ENCODE data around the gene PPP1R15B.

Gene PPP1R15B

DNA sequence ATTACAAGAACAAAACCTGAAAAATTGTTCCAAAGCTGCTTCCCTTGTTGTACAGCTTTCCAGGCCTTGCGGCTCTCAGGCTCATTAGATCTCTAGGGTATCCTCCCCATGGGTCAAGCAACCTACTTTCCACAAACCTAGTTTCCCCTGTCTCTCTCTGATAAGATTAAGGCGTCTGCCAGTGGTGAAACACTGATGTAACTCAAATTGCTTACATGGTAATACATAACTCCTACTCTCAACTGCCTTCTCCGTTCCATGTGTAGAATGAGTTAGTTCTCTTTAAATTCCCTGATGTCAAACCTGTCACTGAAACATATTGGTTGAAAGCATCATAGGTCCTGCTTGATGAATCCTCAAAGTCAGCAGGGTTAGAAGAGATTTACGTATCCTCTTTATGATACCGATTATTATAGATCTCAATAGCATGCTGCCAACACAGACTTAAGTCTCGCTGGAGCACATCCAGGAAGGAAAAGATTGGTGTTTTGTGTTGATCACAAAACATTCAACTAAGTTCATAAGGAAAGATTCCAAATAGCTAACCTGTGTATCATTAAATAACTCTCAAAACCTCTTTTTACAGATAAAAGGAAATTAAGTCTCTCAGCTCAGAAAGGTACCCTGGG is 10.6 kb downstream of the PPP1R15B start:
- DNase-seq (ENCODE audit: low spot score) = no peak

DNA sequence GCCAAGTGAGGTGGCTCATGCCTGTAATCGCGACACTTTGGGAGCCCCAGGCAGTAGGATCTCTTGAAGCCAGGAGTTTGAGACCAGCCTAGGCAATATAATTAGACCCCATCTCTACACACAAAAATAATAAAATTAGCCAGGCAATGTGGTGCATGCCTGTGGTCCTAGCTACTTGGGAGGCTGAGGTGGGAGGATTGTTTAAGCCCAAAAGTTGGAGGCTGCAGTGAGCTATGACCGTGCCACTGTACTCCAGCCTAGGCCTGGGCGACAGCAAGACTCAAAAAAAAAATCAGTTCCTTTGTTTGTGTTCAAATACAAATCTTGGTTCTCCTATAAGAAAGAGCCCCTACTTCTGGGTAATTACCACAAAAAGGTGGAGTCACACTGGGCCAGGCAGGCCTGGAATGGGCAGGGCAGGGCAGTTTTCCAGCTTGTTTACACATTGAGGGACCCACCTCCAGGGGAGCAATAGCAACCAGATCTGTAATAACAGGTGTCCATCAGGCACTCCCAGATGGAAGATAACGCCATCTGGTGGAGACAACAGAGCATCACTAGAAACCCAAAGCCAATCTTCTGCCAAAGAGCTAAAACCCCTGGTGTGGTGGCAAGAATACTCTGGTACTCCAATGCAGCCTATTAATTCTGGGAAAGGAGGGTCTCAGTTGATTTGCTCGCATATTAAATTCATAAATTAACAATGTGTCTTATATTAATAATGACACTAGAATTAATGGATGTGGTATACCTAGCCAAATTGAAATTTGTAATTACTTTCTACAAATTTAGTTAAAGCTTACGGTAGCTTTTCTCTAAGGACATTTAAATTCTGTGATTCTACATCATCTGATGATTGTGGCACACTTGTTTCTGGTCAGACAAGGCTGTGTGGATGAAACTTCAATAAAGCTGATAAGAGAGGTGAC is 13.2 kb downstream of the PPP1R15B start:
- DNase-seq (ENCODE audit: low spot score) = peak; percentile 75

DNA sequence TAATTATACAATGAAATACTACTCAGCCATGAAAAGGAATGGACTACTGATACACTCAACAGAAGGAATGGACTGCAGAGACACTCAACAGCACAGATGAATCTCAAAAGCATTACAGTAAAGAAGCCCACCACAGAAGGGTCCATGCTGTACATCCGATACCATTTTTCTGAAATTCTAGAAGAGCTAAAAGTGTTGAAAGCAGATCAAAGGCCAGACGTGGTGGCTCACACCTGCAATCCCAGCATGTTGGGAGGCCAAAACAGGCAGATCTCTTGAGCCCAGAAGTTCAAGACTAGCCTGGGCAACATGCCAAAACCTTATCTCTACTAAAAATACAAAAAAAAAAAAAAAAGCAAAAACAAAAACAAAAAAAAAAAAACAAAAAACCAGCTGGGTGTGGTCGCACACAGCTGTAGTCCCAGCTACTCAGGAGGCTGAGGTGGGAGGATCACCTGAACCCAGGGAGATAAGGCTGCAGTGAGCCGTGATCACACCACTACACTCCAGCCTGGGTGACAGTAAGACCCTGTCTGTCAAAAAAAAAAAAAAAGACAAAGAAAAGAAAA is 15.5 kb downstream of the PPP1R15B start:
- DNase-seq (ENCODE audit: low spot score) = no peak

DNA sequence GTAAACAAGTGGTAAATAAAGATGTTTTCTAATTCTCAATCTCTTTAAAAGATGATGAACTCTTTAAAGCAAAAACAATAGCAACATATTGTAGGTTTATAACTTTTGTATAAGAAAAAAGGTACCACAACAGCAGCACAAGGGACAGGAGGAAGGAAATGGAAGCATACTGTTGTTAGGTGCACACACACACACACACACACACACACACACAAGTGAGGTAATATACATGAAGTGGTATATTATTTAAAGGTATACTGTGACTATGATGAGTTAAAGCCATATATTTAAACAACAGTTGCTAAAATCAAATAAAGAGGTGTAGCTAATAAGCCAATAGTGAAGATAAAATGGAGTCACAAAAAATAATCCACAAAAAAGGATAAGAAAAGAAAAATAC is 20.0 kb downstream of the PPP1R15B start:
- DNase-seq (ENCODE audit: low spot score) = no peak

DNA sequence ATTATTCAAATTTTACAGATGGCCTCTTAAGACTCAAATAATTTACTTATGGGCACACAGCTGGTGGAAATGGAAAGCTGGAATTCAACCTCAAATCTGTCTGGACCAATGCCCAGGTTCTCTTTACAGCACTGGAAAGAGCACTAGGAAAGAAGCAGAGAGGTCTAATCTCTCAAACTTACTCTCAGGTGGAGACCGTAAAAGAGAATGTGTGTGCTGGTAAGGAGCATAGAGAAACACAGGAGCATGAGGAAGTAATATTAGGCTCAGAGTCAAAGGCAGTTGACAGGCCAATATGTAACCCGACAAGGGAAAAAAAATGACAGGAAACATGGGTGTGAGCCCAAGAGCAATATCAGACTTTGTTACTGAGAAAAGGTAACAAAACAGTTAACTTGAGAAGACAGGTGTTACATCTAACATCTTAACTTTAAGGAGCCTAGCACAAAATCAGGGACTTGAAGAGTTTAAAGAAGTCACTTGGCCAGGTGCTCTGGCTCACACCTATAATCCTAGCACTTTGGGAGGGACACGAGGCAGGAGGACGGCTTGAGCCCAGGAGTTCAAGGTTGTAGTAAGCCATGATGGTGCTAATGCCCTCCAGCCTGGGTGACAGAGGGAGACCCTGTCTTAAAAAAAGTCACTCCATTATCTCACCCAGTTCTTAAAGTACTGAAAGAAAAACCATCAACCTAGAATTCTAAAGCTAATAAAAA is 20.7 kb downstream of the PPP1R15B start:
- no peak for DNase-seq (ENCODE audit: low spot score)

DNA sequence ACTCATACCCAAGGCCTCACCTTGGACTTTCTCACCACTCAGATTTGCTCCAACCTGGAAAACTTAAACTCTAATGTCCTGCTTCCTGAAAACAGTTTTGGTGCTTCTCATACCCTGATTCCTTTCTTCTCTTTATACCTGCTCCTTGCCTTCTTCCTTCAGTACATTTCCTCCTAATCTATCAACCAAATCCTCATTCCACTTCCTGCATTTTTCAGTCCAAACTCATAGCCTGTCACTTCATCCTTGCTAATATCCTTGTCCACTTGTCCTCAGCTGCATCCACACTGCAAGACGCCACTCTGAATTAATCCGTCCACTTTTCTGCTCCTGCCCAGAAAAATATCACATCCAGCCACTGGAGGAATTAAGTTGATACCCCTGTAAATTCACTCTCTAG is 25.9 kb downstream of the PPP1R15B start:
- no peak for DNase-seq (ENCODE audit: low spot score)

DNA sequence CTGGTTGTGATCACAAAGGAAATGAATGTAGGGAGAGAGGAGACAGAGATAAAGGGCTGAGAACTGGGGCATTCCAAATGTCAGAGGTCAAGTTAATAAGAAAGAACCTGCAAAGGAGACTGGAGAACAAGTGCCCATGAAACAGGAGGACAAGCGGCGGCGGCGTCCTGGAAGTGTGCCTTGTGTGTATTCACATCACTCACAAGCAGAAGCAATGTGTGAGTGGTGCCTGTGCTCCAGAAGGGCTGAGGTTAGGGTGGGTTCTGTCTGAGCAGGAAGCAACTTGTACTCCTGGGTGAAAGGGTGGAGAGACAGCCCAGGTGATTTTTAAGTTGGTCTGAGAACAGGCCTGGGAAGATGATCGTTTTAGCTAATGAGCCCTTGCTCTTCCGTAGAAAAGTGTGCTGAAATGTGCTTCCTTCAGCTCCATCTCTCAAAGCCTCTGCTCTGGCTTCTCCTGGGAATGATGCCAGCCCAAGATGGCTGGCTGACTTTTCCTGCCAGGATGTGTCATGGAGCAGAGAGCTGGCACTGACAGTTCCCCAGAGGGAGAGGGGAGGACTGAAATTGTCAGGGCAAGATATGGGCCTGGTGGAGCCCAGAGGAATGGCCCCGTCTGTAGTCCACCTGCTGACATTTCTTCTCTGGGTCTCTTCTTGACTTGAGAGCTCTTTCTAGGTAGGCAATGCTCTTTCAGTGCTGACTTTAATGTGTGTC is 26.8 kb downstream of the PPP1R15B start:
- DNase-seq (ENCODE audit: low spot score) = no peak

DNA sequence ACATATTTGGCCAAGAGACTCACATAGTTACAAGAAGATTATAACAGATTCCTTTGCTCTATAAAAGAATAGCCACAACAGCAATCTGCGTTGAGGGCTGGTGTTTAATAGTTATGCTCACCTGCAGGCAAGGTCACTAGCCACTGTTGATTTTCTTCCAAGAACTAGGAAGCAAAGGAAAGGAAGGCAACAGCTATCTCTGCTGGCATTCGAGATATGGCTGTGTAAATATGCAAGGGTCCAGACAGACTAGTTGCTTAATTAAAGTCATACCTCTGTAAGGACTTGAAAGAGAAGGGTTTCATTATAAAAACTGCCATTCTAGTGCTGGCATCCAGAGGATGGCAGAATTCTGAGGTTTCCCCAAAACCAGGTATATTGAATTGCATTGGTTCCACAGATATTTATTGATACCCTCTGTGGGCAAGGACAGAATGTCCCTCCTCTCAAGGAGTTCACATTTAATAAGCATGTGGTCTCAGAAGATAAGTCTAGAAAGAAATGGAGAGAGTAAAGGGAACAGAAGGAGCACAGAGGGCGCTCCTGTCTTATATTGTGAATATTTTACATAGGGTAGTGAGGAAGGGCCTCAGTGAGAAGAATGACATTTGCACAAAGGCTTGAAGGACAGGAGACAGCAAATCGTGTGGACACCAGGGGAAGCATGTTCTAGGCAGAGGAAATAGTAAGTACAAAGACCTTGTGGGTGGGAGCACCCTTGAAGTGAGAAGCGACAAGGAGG is 28.3 kb downstream of the PPP1R15B start:
- no peak for DNase-seq (ENCODE audit: low spot score)

DNA sequence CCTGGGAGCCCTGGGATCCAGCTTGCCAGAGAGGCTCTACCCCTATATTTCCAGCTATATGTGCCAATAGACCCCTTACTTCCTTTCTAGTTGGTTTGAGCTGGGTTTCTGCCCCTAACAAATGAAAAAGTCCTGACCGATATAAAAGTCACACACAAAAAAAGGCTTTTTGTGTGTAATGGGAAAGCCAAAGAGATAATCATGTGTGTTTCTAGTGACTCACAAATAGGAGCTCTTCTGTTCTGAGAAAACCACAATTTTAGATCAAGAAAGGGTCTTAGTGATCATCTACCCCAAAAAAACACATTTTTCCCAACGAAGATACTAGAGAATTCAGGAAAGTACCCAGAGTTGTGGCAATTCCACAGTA is 28.9 kb downstream of the PPP1R15B start:
- no peak for DNase-seq (ENCODE audit: low spot score)

DNA sequence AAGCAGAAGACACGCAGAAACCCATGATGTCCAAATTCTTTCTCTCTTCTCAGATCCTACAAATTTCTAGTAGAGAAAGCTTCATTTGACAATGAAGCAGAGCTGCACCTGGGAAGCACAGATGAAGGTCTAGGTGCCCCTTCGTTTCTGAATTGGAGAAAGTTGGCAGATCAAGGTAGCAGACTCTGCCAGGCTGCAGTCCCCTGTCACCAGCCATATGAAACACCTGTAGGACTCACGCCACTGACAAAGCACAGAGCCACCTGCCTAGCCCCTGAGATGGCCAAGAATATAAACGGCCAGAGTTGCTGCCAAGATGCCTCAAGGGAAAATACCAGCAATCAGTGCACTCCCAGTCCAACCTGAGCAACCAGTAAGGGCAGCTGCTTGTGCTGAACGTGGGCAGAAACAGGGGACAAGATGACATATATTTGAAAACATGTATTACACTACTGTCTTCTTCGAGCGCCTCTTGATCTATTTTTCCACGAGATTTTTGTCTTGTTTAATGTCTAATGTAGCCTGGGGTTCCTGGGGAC is 31.3 kb downstream of the PPP1R15B start:
- DNase-seq (ENCODE audit: low spot score) = no peak

DNA sequence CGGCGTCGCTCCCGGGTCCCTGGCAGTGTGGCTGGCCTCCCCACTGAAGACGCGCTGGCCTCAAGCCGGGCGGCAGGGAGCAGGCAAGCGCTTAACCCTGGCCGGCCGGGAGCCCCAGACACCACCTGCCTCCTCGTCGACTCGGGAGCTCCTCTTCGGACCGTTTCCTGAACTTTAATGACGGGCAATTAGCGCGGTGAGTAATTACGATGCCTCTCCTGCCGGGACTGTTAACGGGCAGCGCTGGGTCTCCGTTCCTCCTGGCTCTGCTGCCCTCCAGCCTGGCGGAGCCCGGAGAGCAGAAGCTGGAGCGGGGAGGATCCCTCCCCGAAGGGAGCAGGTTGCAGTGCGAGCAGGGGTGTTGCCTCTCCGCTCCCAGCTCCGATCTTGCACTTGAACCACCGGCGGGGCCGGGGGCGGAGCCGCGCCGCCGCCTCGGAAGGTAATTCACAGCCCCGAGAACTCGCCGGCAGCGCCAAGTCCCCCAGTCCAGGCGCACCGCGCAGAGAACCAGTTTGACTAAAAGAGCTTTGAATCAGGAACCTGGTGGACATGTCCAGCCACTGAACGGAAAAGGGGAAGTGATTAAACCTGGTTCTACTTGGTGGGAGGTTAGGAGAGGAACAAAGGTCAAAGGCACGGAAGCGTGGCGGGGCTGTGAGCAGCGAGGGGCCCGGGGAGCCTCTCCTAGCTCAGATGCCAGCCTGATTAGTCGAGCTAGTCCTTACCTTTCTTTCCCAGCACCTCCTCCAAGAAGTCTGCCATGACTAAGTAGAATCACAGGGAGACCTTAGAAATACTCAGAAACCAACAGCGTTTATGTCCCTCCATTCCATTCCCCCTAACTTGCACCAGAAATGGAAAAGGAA is 33.6 kb downstream of the PPP1R15B start:
- DNase-seq (ENCODE audit: low spot score) = peak; percentile 33

DNA sequence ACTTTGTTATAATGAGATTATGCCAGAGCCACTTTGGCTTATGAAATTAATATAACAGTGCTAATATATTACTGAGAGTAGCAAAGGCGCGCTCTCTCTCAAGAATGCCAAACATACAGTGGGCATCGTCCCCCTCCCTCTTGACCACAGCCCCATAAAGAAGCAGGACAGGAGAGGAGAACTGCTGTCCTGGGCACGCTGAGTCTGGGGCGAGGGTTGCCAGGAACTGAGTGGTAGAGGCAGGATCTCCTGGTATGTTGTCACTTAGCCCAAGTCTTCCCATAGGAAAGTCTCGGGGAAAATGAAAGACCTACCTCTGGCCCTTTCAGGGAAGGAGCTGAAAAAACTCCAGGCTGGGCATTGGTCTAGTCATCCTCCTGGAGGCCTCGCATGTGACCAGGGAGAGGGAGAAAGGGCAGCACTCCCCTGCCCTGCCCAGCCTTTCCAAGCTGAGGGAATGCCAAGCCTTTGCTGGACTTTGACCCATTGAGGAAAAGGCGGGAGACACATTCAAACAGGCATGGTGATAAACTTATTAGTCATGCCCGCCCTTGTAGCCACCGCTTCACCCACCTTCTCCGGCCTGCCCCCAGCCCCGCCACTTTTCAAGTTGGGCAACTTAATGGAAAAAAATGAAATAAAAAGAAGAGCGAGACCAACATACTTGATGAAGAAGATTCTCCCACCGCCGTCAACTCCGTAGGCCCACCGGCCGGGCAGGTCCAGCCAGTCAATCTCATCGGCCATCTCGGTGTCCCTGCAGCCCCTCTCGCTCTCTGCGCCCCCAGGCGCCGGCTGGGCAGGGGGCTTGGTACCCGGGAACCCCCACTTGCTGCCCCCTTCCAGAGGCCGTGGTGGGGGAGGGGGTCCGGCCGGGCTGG is 34.5 kb downstream of the PPP1R15B start:
- DNase-seq (ENCODE audit: low spot score) = no peak

DNA sequence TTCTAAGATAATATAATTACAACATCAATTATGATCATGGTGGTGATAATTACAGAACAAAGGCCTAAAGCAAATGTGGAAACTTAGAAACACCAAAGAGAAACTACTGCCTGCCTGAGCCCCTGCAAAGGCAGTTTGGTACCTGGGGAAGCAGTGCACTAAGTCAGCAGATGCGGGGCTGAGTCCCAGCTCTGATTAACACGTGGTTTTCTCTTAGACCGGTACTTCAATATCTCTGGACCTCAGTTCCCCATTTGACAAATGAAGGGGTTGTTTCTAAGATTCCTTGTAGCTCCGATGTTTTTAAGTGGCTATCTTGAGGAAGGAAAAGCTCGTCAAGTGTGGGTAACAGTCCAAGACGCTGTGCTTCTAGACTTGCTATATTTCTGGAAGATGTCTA is 35.2 kb downstream of the PPP1R15B start:
- DNase-seq (ENCODE audit: low spot score) = no peak

DNA sequence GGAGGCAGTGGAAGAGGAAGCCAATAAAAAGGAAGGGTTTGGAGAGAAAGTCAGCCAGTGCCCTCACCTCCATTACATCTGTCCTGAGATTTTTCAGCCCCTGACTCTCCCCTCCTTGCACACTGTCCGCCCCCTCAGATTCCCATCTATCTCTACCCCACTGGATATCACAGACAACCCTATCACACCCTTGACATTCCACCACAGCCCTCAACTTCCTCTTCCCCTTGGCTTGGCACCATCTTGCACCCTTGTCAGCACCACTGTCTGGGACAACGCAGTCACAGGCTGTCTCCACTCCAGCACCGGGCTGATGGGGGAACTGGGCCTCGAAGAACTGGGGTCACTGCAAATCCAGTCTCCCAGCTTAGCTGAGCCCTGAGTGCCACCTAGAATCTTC is 37.7 kb downstream of the PPP1R15B start:
- DNase-seq (ENCODE audit: low spot score) = no peak

DNA sequence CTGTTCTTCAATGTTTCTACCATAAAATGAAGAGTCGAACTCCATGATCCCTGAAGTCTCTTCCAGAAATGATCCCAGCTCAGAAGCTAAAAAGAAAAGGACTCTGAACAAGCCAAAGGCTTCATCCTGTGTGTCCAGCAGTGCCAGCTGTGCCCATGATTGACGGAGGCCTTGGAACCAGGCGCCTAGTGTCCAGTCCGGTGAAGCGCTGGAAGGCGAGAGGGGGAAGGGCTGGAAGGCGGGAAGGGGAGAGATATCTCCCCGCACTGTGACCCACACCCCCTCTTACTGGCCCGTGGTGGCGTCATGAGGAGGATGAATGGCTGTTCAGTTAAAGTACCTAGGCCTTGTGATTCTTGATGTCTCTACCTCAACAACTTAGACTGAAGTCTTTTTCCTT is 41.4 kb downstream of the PPP1R15B start:
- DNase-seq (ENCODE audit: low spot score) = no peak

DNA sequence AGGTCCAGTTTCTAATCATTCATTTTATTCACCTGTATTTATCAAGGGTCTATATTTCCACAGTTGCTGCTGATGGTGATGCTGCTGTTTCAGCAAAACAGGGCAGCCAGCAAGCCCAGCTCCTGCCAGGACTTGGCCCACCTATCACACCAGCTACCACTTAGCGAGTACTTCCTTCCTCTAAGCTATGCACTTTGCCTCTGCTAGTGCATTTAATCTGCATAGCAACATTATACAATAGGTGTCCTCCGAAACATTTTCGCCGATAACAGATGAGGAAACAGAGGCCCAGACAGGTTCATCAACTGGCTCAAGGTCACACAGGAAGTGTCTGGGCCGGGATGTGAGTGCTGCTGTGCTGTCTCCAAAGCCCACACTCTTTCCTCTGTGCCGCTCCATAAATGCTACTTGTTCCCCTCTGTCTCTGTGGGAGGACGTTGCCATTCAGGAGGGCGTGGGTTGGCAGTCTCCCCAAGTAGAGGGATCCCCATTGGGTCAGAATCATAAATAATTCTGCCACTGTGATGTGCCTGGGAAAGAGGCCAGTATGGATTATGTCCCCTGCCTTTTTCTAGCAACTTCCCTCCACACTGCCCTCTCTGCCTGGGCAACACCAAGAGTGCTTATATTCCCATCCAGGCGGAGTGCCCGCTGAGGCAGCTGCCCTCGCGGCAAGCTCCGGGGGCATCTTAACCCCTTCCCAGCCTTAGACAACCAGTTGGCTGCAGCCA is 42.5 kb downstream of the PPP1R15B start:
- DNase-seq (ENCODE audit: low spot score) = no peak

DNA sequence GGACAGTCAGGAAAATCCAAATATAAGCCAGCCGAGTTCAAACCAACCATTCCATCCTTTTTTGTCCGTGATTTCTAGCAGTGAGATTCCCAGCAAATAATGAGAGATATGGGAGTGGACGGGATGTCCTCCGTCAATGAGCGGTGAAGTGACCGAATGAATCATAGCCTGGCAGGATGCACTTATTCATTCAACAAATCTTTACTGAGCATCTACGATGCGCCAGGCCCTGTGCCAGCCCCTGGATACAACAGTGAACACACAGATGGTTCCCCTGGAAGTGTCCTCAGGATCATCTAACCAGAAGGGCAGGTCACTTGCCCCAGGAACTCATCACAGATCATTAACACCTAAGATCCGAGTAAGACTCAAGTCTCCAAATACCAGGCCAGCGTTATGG is 43.7 kb downstream of the PPP1R15B start:
- DNase-seq (ENCODE audit: low spot score) = no peak

DNA sequence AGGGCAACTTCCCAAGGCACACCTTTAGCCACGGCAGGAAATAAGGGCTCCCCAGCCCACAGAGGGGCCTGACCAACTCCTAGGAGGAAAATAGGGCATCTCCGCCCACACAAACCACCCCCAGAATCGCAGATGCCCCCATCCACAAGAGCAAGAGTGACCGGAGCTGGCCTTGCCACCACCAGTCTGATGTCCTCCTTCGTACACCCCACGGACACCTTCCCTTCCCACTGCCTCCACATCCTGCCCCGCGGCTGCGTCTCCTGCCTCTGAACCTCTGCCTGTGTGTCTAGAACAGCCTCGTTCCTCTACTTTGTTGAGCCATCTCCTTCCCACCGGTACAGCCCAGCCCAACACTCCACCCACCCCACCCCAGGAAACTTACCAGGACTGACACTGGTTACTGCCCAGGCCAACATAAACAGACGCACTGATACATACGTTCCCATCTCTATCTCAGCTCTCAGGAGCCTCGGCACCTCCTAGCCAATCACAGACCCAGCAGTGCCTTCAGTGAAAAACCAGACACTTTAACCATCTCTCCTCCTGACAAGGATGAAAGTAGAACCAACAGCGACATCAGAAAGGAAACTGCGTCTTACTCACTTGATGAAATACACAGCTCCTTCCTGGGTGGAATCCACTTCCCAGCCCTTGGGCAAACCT is 44.3 kb downstream of the PPP1R15B start:
- no peak for DNase-seq (ENCODE audit: low spot score)
